Mesodermal cell (in vitro differentiated cells): Measurements from ENCODE around the gene LRCOL1.

Experiments
- H3K27ac ChIP-seq: 2 replicates; pipeline ENCODE4 v1.7.0; 2013; ENCODE audit warnings: mild to moderate bottlenecking, low read depth, low read length, moderate library complexity; ENCODE audit not compliant: severe bottlenecking
- H3K36me3 ChIP-seq: 2 replicates; pipeline ENCODE4 v1.7.1; 2013; ENCODE audit warnings: mild to moderate bottlenecking, low read length, moderate library complexity; ENCODE audit not compliant: control insufficient read depth, insufficient read depth
- H3K4me1 ChIP-seq: one replicate; pipeline ENCODE4 v1.7.1; 2013; ENCODE audit warnings: mild to moderate bottlenecking, low read length; ENCODE audit not compliant: insufficient read depth, control insufficient read depth, poor library complexity, severe bottlenecking
- H3K4me3 ChIP-seq: 2 replicates; pipeline ENCODE4 v1.7.0; 2013; ENCODE audit warnings: low read length, control low read depth, mild to moderate bottlenecking; ENCODE audit not compliant: insufficient read depth, poor library complexity, severe bottlenecking; ENCODE audit errors: extremely low read depth
- H3K9me3 ChIP-seq: 2 replicates; pipeline ENCODE4 v1.7.1; 2013; ENCODE audit warnings: mild to moderate bottlenecking, low read length, moderate library complexity; ENCODE audit not compliant: control insufficient read depth
- WGBS, 2 experiments: methylation state at CpG; one replicate each; pipeline ENCODE4 v1.1.5; 2013; ENCODE audit warnings: missing lambda C conversion rate in 2 of 2; ENCODE audit not compliant: insufficient coverage in 2 of 2; 5-methylcytosine and 5-hydroxymethylcytosine counted together

Gene LRCOL1

GRCh38 chr12:132577191-132577920, 33.0 kb downstream of the LRCOL1 start:
- peaks cover 59% of the 10 kb centered on the region for H3K36me3 ChIP-seq
- peaks cover 4% of the 10 kb centered on the region for H3K4me1 ChIP-seq
- no peak overlapping the region for H3K27ac ChIP-seq
- H3K9me3 ChIP-seq: no peaks in the 10 kb centered on the region
- H3K4me3 ChIP-seq: no peak overlapping the region
- 91 to 92% methylated on average over 7 to 14 of the region's 22 CpGs for WGBS, 2 experiments

- WGBS, 2 experiments: 91 to 96% methylated on average over 12 of the region's 12 CpGs
- peaks cover 3% of the 10 kb centered on the region for H3K4me1 ChIP-seq
- H3K36me3 ChIP-seq: peaks cover 62% of the 10 kb centered on the region
- H3K4me3 ChIP-seq: no peak overlapping the region
- H3K9me3 ChIP-seq: no peaks in the 10 kb centered on the region
- H3K27ac ChIP-seq: no peak overlapping the region
Observed at GRCh38 chr12:132576701-132577100, 33.7 kb downstream of the LRCOL1 start.

- Histone ChIP-seq H3K36me3 (peaks cover 64% of the 10 kb centered on the region), H3K27ac (no peak overlapping the region), H3K9me3 (no peaks in the 10 kb centered on the region), H3K4me1 (no peaks in the 10 kb centered on the region), H3K4me3 (no peak overlapping the region)
- 97% methylated on average over 8 to 10 of the region's 11 CpGs for WGBS, 2 experiments
Observed at GRCh38 chr12:132575661-132576060, 34.7 kb downstream of the LRCOL1 start.

GRCh38 chr12:132574271-132574996, 35.9 kb downstream of the LRCOL1 start:
- WGBS, 2 experiments: 97 to 98% methylated on average over 33 to 38 of the region's 39 CpGs
- Histone ChIP-seq H3K4me1 (no peaks in the 10 kb centered on the region), H3K9me3 (no peaks in the 10 kb centered on the region), H3K27ac (no peak overlapping the region), H3K4me3 (no peak overlapping the region), H3K36me3 (peaks cover 64% of the 10 kb centered on the region)

GRCh38 chr12:132572801-132573760, 37.3 kb downstream of the LRCOL1 start:
- Histone ChIP-seq H3K27ac (no peak overlapping the region), H3K4me1 (no peaks in the 10 kb centered on the region), H3K4me3 (no peak overlapping the region), H3K36me3 (peaks cover 58% of the 10 kb centered on the region), H3K9me3 (no peaks in the 10 kb centered on the region)
- WGBS, 2 experiments: 94 to 95% methylated on average over 30 to 32 of the region's 36 CpGs

GRCh38 chr12:132572106-132572505, 38.3 kb downstream of the LRCOL1 start:
- Histone ChIP-seq H3K27ac (no peak overlapping the region), H3K9me3 (no peaks in the 10 kb centered on the region), H3K36me3 (peaks cover 57% of the 10 kb centered on the region), H3K4me1 (no peaks in the 10 kb centered on the region), H3K4me3 (no peak overlapping the region)
- 89 to 90% methylated on average over 26 of the region's 26 CpGs for WGBS, 2 experiments

GRCh38 chr12:132571598-132571997, 38.8 kb downstream of the LRCOL1 start:
- peaks cover 58% of the 10 kb centered on the region for H3K36me3 ChIP-seq
- H3K4me1 ChIP-seq: no peaks in the 10 kb centered on the region
- 93 to 95% methylated on average over 16 to 20 of the region's 20 CpGs for WGBS, 2 experiments
- no peaks in the 10 kb centered on the region for H3K9me3 ChIP-seq
- no peak overlapping the region for H3K27ac ChIP-seq
- H3K4me3 ChIP-seq: no peak overlapping the region

- WGBS, 2 experiments: 98% methylated on average over 22 to 24 of the region's 27 CpGs
- Histone ChIP-seq H3K36me3 (peaks cover 56% of the 10 kb centered on the region), H3K27ac (no peak overlapping the region), H3K4me1 (no peaks in the 10 kb centered on the region), H3K9me3 (no peaks in the 10 kb centered on the region), H3K4me3 (no peak overlapping the region)
Observed at GRCh38 chr12:132571051-132571450, 39.3 kb downstream of the LRCOL1 start.

- Histone ChIP-seq H3K4me3 (no peak overlapping the region), H3K9me3 (no peaks in the 10 kb centered on the region), H3K36me3 (peaks cover 57% of the 10 kb centered on the region), H3K27ac (no peak overlapping the region), H3K4me1 (no peaks in the 10 kb centered on the region)
- 95 to 97% methylated on average over 25 to 26 of the region's 26 CpGs for WGBS, 2 experiments
Observed at GRCh38 chr12:132570635-132571034, 39.7 kb downstream of the LRCOL1 start.

- Histone ChIP-seq H3K4me1 (no peaks in the 10 kb centered on the region), H3K36me3 (peaks cover 60% of the 10 kb centered on the region), H3K27ac (no peak overlapping the region), H3K9me3 (no peaks in the 10 kb centered on the region), H3K4me3 (no peak overlapping the region)
- 96 to 97% methylated on average over 48 of the region's 55 CpGs for WGBS, 2 experiments
Observed at GRCh38 chr12:132569856-132570480, 40.4 kb downstream of the LRCOL1 start.
